ENCODE data around the gene LIPC. TPM values are rescaled to one million over a fixed set of nuclear protein-coding genes. Genes with fewer than 3 reads are reported as not detected.

The LIPC gene
- total and polyA plus RNA-seq, 2 donors (not counting 3 experiments of a cell fraction or from before 2014, with no cell fraction given): not detected

DNA sequence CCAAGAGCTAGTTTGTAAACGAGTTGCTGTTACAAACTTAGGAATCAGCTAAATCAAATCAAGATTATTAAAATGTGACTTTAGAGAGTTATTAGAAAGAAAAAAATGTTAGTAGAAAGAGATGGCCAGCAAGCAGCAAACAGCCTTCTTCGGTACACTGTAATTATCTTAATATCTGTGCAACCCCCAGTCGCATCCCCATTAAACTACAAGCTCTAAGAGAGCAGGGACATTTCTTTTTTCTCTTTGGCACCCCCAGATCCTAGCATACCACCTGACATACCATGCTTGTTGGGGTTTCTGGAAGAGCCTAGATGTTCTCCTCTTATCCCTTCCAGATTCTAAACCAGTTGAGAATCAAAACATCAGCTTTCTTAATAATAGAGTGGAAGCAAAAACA, 45.1 kb upstream of the LIPC start:
- H3K9me3 ChIP-seq (replicated peaks; ENCODE audit: control insufficient read depth, insufficient read depth, low read length): no peaks in the 10 kb centered on the region
- BruUV-seq (replicated peaks): no TSS peak
- no peaks in the 10 kb centered on the region for H3K4me1 ChIP-seq (ENCODE audit: control insufficient read depth, extremely low read depth, insufficient read depth, low read length)
- no peaks in the 10 kb centered on the region for H3K36me3 ChIP-seq (ENCODE audit: control insufficient read depth in 2 of 2, extremely low read depth in 1 of 2, insufficient read depth in 2 of 2, low read length in 2 of 2)
- intact Hi-C loops (cut with micrococcal nuclease): no loop called here
- CTCF ChIA-PET: no interaction called here
- H3K4me2 ChIP-seq (ENCODE audit: insufficient read depth, low read length): no peak overlapping the region
- H3K4me3 ChIP-seq (replicated peaks in 1 of 3; ENCODE audit: insufficient read depth in 1 of 3, low read depth in 1 of 3, low read length in 3 of 3): no peak overlapping the region
- no peaks in the 10 kb centered on the region for H4K20me1 ChIP-seq (replicated peaks; ENCODE audit: control insufficient read depth, extremely low read depth, insufficient read depth, low read length)
- no peak overlapping the region for H3K9ac ChIP-seq (replicated peaks; ENCODE audit: extremely low read depth, insufficient read depth, low read length)
- DNase-seq (ENCODE audit: low read depth, low spot score): no peak
- POLR2A ChIA-PET: interaction anchor here (0.6 kb wide), 1 partner anchor 160 kb away, joined by 5 read pairs; no protein-coding TSS in a partner anchor
- no peaks in the 10 kb centered on the region for H3K79me2 ChIP-seq (ENCODE audit: control insufficient read depth, insufficient read depth, low read length)
- no peak overlapping the region for H2AFZ ChIP-seq (ENCODE audit: low read depth, low read length)
- dilution Hi-C loops (cut with MboI; ENCODE audit: extremely low pct_ligation_motif_present, low sequenced_read_pairs): no loop called here
- no peak overlapping the region for H3K27ac ChIP-seq (ENCODE audit: insufficient read depth, low read depth, low read length)
- no peaks in the 10 kb centered on the region for H3K9me1 ChIP-seq (replicated peaks; ENCODE audit: control insufficient read depth, extremely low read depth, insufficient read depth, low read length)
- no peak for FAIRE-seq
- TF ChIP-seq, protein P1, sequence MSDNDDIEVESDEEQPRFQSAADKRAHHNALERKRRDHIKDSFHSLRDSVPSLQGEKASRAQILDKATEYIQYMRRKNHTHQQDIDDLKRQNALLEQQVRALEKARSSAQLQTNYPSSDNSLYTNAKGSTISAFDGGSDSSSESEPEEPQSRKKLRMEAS (IDR thresholded peaks at IDR 0.05; ENCODE audit: insufficient read depth, insufficient read length): no peak
- no peak for TF ChIP-seq POLR2A (IDR thresholded peaks at IDR 0.05; ENCODE audit: low read depth, low read length)
- TF ChIP-seq, protein P2, sequence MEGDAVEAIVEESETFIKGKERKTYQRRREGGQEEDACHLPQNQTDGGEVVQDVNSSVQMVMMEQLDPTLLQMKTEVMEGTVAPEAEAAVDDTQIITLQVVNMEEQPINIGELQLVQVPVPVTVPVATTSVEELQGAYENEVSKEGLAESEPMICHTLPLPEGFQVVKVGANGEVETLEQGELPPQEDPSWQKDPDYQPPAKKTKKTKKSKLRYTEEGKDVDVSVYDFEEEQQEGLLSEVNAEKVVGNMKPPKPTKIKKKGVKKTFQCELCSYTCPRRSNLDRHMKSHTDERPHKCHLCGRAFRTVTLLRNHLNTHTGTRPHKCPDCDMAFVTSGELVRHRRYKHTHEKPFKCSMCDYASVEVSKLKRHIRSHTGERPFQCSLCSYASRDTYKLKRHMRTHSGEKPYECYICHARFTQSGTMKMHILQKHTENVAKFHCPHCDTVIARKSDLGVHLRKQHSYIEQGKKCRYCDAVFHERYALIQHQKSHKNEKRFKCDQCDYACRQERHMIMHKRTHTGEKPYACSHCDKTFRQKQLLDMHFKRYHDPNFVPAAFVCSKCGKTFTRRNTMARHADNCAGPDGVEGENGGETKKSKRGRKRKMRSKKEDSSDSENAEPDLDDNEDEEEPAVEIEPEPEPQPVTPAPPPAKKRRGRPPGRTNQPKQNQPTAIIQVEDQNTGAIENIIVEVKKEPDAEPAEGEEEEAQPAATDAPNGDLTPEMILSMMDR (IDR thresholded peaks at IDR 0.05; ENCODE audit: extremely low read depth in 1 of 2, insufficient read depth in 1 of 2, low read depth in 1 of 2, low read length in 2 of 2): no peak
- no peak for TF ChIP-seq GATA2 (IDR thresholded peaks at IDR 0.05; ENCODE audit: insufficient read depth, insufficient read length, low read depth, low read length)
- TF ChIP-seq JUN (IDR thresholded peaks at IDR 0.05; ENCODE audit: borderline replicate concordance, insufficient read depth, insufficient read length, low read depth): no peak
- no peak for TF ChIP-seq EZH2 (IDR thresholded peaks at IDR 0.05; ENCODE audit: borderline replicate concordance, low read depth, low read length, severe bottlenecking)
- no peak for TF ChIP-seq POLR2AphosphoS5 (IDR thresholded peaks at IDR 0.05; ENCODE audit: insufficient read depth, low read depth, low read length)
- TF ChIP-seq MYC (IDR thresholded peaks at IDR 0.05; ENCODE audit: low read depth, low read length): no peak
- no peak for TF ChIP-seq FOS (IDR thresholded peaks at IDR 0.05; ENCODE audit: borderline replicate concordance, insufficient read depth, low read length)
- peaks cover 3 to 11% of the 10 kb centered on the region in 2 experiments for H3K27me3 ChIP-seq (ENCODE audit: control insufficient read depth in 2 of 2, insufficient read depth in 2 of 2, low read length in 2 of 2)

Data from endothelial cell of umbilical vein (primary cell).